Measurements from ENCODE around the gene DEPDC1.

GRCh38 chr1:68433395-68433794 lies 63.5 kb downstream of the DEPDC1 start:
- TF ChIP-seq CTCF (IDR thresholded peaks at IDR 0.05; ENCODE audit: insufficient read depth, low read depth, low read length) = no peak
- TF ChIP-seq EZH2 (IDR thresholded peaks at IDR 0.05; ENCODE audit: insufficient read depth, low read length) = no peak
